ENCODE results near the gene ACIN1. TPM values are rescaled to one million over a fixed set of nuclear protein-coding genes. Genes with fewer than 3 reads are reported as not detected.

Gene ACIN1
- total RNA-seq, 1 experiment from 2014 or later = 179 TPM

- Histone ChIP-seq H3K36me3 (ENCODE audit: control insufficient read depth in 1 of 2, insufficient read depth in 2 of 2, low read length in 2 of 2) (no peaks in the 10 kb centered on the region), H3K4me1 (ENCODE audit: control insufficient read depth in 1 of 2, insufficient read depth in 2 of 2, low read length in 2 of 2) (peaks cover 12 to 23% of the 10 kb centered on the region in 2 experiments), H2AFZ (ENCODE audit: low read depth, low read length, poor library complexity, severe bottlenecking) (no peak within 1 kb of the TSS), H3K9me3 (ENCODE audit: control insufficient read depth in 1 of 2, insufficient read depth in 1 of 2, low read depth in 1 of 2, low read length in 2 of 2) (no peaks in the 10 kb centered on the region), H3K4me3 (replicated peaks in 1 of 2; ENCODE audit: low read depth in 1 of 2, low read length in 2 of 2) (no peak within 1 kb of the TSS), H3K9ac (ENCODE audit: low read length) (no peak within 1 kb of the TSS), H3K27ac (ENCODE audit: low read depth, low read length) (no peak within 1 kb of the TSS), H3K9me2 (ENCODE audit: insufficient read depth) (no peaks in the 10 kb centered on the region), H3K27me3 (ENCODE audit: insufficient read depth, low read length) (no peaks in the 10 kb centered on the region), H3K4me2 (ENCODE audit: low read length) (no peak within 1 kb of the TSS), H4K20me1 (ENCODE audit: insufficient read depth) (no peaks in the 10 kb centered on the region), H3K79me2 (ENCODE audit: insufficient read depth, low read length) (no peaks in the 10 kb centered on the region)
- intact Hi-C loops (cut with micrococcal nuclease) = no loop called here
- ChIA-PET CTCF (interaction anchor here (2.1 to 4.3 kb wide), 2 partner anchors 50 to 67 kb away, joined by 7 to 162 read pairs; partner anchors contain the start of gene SLC7A8), RAD21 (ENCODE audit: low non-redundant PET in 1 of 2, low total read pairs in 2 of 2, uncharacterized antibody in 2 of 2, unreplicated experiment in 2 of 2) (interaction anchor here in 1 of 2 experiments (0.6 to 0.8 kb wide), 2 partner anchors 66 to 68 kb away, joined by 4 read pairs; no protein-coding TSS in a partner anchor), POLR2A (no interaction called here)
- TF ChIP-seq SRF (IDR thresholded peaks at IDR 0.05; ENCODE audit: low read depth) (no peak), MAX (IDR thresholded peaks at IDR 0.05) (no peak), RAD21 (IDR thresholded peaks at IDR 0.05; ENCODE audit: low read depth) (no peak), YY1 (IDR thresholded peaks at IDR 0.05; ENCODE audit: extremely low read depth, insufficient replicate concordance, low read depth, low read length) (no peak), SP1 (IDR thresholded peaks at IDR 0.05; ENCODE audit: low read depth) (no peak), POLR2AphosphoS5 (IDR thresholded peaks at IDR 0.05; ENCODE audit: low read depth, low read length) (no peak), ZFX (IDR thresholded peaks at IDR 0.05) (no peak), CBX3 (IDR thresholded peaks at IDR 0.05; ENCODE audit: low read depth) (no peak), ELF1 (IDR thresholded peaks at IDR 0.05; ENCODE audit: borderline replicate concordance, low read depth) (no peak), ATF3 (IDR thresholded peaks at IDR 0.05) (no peak), EZH2phosphoT487 (IDR thresholded peaks at IDR 0.05; ENCODE audit: borderline replicate concordance) (no peak), EGR1 (IDR thresholded peaks at IDR 0.05; ENCODE audit: low read depth) (no peak), JUND (IDR thresholded peaks at IDR 0.05) (no peak), POLR2A (IDR thresholded peaks at IDR 0.05; ENCODE audit: borderline replicate concordance, extremely low read depth, insufficient read depth, insufficient read length) (no peak)
- TF ChIP-seq, protein P1, sequence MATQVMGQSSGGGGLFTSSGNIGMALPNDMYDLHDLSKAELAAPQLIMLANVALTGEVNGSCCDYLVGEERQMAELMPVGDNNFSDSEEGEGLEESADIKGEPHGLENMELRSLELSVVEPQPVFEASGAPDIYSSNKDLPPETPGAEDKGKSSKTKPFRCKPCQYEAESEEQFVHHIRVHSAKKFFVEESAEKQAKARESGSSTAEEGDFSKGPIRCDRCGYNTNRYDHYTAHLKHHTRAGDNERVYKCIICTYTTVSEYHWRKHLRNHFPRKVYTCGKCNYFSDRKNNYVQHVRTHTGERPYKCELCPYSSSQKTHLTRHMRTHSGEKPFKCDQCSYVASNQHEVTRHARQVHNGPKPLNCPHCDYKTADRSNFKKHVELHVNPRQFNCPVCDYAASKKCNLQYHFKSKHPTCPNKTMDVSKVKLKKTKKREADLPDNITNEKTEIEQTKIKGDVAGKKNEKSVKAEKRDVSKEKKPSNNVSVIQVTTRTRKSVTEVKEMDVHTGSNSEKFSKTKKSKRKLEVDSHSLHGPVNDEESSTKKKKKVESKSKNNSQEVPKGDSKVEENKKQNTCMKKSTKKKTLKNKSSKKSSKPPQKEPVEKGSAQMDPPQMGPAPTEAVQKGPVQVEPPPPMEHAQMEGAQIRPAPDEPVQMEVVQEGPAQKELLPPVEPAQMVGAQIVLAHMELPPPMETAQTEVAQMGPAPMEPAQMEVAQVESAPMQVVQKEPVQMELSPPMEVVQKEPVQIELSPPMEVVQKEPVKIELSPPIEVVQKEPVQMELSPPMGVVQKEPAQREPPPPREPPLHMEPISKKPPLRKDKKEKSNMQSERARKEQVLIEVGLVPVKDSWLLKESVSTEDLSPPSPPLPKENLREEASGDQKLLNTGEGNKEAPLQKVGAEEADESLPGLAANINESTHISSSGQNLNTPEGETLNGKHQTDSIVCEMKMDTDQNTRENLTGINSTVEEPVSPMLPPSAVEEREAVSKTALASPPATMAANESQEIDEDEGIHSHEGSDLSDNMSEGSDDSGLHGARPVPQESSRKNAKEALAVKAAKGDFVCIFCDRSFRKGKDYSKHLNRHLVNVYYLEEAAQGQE (IDR thresholded peaks at IDR 0.05; ENCODE audit: low read depth) = no peak
- no TSS peak for BruUV-seq (replicated peaks)
- ATAC-seq (no peak), DNase-seq (ENCODE audit: low read depth, low spot score) (no peak)
Observed at GRCh38 chr14:23118506-23119362, 23.8 kb upstream of the ACIN1 start, which contains the start of gene CEBPE. CEBPE (minus strand) TSS chr14:23119255; CDS start chr14:23119091, 164 bp downstream.

All from HCT116 (cell line).